ENCODE data around the gene LYAR.

DNA sequence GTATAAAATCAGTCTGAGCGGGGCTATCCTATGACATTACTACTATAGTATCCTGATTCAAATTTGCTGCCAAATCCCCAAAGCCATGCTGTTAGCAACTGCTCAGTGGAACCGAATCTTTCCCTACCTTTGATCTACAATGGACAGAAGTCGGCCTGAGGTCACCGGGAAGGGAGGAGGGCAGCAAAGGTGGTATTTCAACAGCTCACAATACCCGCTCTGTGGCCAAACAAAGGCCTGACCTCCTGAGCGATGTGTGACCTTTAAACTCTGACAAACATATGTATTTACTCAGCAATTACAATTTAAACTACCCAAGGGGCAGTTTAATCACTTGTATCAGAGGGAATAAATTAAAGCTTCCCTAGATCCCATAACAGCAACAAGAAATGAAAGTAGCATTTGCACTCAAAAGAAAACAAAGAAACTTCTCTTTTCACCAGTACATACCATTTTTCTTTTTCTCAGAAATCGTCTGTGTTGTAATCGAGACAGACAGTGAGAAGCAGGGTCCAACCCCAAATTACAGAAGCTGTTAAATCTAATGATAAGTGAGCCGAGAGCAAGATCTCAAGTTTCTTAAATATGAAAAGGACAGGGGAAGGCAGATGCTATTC lies 30.4 kb downstream of the LYAR start:
- TF ChIP-seq, protein P1, sequence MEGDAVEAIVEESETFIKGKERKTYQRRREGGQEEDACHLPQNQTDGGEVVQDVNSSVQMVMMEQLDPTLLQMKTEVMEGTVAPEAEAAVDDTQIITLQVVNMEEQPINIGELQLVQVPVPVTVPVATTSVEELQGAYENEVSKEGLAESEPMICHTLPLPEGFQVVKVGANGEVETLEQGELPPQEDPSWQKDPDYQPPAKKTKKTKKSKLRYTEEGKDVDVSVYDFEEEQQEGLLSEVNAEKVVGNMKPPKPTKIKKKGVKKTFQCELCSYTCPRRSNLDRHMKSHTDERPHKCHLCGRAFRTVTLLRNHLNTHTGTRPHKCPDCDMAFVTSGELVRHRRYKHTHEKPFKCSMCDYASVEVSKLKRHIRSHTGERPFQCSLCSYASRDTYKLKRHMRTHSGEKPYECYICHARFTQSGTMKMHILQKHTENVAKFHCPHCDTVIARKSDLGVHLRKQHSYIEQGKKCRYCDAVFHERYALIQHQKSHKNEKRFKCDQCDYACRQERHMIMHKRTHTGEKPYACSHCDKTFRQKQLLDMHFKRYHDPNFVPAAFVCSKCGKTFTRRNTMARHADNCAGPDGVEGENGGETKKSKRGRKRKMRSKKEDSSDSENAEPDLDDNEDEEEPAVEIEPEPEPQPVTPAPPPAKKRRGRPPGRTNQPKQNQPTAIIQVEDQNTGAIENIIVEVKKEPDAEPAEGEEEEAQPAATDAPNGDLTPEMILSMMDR (IDR thresholded peaks at IDR 0.05 in 8 of 11, conservative IDR thresholded peaks at IDR 0.05 in 3 of 11) = no peak
- TF ChIP-seq POLR2AphosphoS5 (IDR thresholded peaks at IDR 0.05) = no peak
- no peak for TF ChIP-seq POLR2A (IDR thresholded peaks at IDR 0.05)
